Memory B cell (primary cell): ENCODE data around the gene ABCC1.
"Not testable (repeated sequence)": the region's sequence is repeated elsewhere in the genome, so short reads cannot be mapped to it uniquely, and the experiment has no call there.

ENCODE experiments used
- ATAC-seq: fragments of 150-1000 bp; cut with Tn5 transposase; 2 replicates; pipeline ENCODE4 v1.10.0; 2021; ENCODE audit warnings: low read depth, mild to moderate bottlenecking, moderate library complexity
- DNase-seq, 2 donors: peaks; one replicate each; pipeline ENCODE4 v3.0.0; 2022; ENCODE audit warnings: low spot score in 2 of 2
- H3K27ac Mint-ChIP-seq: one replicate; pipeline ENCODE4 v1.8.0; 2022; ENCODE audit warnings: mild to moderate bottlenecking, moderate library complexity, mixed read lengths
- H3K27me3 Mint-ChIP-seq: one replicate; pipeline ENCODE4 v1.8.0; 2022; ENCODE audit warnings: mixed read lengths
- H3K36me3 Mint-ChIP-seq: one replicate; pipeline ENCODE4 v1.8.0; 2022; ENCODE audit warnings: mild to moderate bottlenecking, mixed read lengths
- H3K4me1 Mint-ChIP-seq: one replicate; pipeline ENCODE4 v1.8.0; 2022; ENCODE audit warnings: mixed read lengths
- H3K4me3 Mint-ChIP-seq: one replicate; pipeline ENCODE4 v1.8.0; 2022; ENCODE audit warnings: mild to moderate bottlenecking, moderate library complexity, mixed read lengths
- H3K9me3 Mint-ChIP-seq: one replicate; pipeline ENCODE4 v1.8.0; 2022; ENCODE audit warnings: mixed read lengths

The ABCC1 gene

DNA sequence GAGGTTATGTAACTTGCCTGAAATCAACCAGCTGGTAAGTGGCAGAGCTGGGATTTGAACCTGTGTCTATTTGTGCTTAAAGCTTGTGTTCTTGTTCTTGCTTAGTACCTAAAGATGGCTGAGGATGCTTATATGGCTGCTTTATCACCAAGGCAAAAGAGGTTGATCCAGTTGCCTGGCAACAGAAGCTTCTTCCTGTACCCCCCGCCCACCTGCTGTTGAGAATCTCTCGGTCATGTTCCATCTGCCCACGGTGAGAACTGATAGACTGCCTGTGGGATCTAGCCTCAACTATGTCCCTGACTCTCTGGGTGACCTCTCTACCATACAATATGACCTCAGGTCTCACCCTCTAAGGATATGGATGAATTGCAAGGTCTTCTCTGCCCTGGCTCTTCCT is 213.2 kb downstream of the ABCC1 start:
- DNase-seq (no peak), ATAC-seq (no peak)
- Mint-ChIP-seq H3K27me3 (peaks cover 12% of the 10 kb centered on the region), H3K36me3 (peaks cover 6% of the 10 kb centered on the region), H3K27ac (no peak overlapping the region), H3K4me1 (no peaks in the 10 kb centered on the region), H3K4me3 (no peak overlapping the region), H3K9me3 (peaks cover 11% of the 10 kb centered on the region)

DNA sequence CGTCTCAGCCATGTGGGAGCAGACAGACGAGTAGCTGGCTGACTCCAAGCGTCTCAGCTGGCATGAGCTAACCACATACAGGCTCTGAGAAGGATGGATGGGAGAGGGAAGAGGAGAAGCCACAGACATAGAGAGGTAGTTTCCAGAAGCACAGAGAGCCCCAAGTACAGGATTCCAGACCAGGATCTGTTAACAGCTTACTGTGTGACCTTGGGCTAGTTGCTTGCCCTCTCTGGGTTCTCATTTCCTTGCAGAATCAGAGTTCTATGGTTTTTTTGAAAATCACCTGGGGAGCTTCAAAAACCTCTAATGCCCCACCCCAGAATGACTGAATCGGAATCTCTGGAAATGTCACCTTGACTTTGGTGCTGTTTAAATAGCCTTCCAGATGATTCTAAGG is 213.7 kb downstream of the ABCC1 start:
- Mint-ChIP-seq H3K9me3 (peaks cover 11% of the 10 kb centered on the region), H3K27ac (no peak overlapping the region), H3K27me3 (peaks cover 12% of the 10 kb centered on the region), H3K4me3 (no peak overlapping the region), H3K36me3 (peaks cover 6% of the 10 kb centered on the region), H3K4me1 (no peaks in the 10 kb centered on the region)
- DNase-seq (no peak), ATAC-seq (no peak)

DNA sequence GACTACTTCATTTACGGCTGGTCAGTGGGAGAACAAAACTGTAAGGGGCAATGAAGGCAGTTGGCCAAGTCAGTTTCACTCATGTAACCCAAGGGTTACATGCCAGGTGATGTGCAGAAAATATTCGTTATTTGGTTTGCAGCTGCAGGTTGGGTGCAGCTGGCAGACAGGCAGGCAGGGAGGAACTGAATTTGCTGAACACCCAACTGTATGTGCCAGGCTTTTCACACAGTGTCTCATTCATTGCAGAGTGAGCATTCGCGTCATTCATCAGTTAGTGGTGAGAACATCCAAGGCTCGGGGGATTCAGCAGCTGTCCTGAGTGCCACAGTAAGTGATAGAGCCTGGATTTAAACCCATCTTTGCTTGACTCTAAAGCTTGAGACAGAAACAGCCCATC is 214.2 kb downstream of the ABCC1 start:
- Mint-ChIP-seq H3K27ac (no peak overlapping the region), H3K4me3 (no peak overlapping the region), H3K27me3 (peaks cover 9% of the 10 kb centered on the region), H3K36me3 (peaks cover 2% of the 10 kb centered on the region), H3K4me1 (no peaks in the 10 kb centered on the region), H3K9me3 (peaks cover 6% of the 10 kb centered on the region)
- ATAC-seq (no peak), DNase-seq (no peak)

DNA sequence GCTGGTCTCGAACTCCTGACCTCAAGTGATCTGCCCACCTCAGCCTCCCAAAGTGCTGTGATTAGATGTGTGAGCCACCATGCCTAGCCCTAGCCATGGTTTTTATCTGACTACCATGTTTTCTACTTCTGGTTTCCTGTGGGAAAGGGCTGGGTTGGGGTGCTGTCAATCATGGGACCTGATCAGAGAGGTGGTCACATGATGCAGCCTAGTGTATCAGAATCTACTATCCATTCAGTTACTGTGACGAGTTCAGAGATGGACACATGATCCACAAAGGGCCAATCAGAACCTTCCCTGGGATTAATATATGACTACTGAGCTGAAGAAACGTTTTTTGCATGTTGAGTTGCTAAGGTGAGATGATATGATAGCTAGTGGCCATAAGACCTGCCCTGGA is 214.8 kb downstream of the ABCC1 start:
- H3K36me3 Mint-ChIP-seq = peaks cover 2% of the 10 kb centered on the region
- no peak overlapping the region for H3K4me3 Mint-ChIP-seq
- H3K27me3 Mint-ChIP-seq = peaks cover 12% of the 10 kb centered on the region
- ATAC-seq (no peak), DNase-seq (no peak)
- peaks cover 5% of the 10 kb centered on the region for H3K9me3 Mint-ChIP-seq
- H3K4me1 Mint-ChIP-seq = no peaks in the 10 kb centered on the region
- H3K27ac Mint-ChIP-seq = no peak overlapping the region

DNA sequence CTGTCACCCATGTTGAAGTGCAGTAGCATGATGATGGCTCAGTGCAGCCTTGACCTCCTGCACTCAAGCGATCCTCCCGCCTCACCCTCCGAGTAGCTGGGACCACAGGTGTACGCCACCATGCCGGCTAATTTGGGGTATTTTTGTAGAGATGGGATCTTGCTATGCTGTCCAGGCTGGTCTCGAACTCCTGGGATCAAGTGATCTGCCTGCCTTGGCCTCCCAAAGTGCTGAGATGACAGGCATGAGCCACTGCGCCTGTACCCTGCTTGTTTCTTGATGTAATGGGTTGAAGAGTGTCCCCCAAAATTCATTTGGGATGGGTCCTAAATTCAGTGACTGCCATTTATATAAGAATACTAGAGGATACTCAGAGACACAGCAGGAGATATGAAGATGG is 216.7 kb downstream of the ABCC1 start:
- peaks cover 12% of the 10 kb centered on the region for H3K27me3 Mint-ChIP-seq
- no peaks in the 10 kb centered on the region for H3K4me1 Mint-ChIP-seq
- peaks cover 2% of the 10 kb centered on the region for H3K9me3 Mint-ChIP-seq
- ATAC-seq = no peak
- DNase-seq = no peak
- no peak overlapping the region for H3K27ac Mint-ChIP-seq
- no peak overlapping the region for H3K4me3 Mint-ChIP-seq
- no peaks in the 10 kb centered on the region for H3K36me3 Mint-ChIP-seq

DNA sequence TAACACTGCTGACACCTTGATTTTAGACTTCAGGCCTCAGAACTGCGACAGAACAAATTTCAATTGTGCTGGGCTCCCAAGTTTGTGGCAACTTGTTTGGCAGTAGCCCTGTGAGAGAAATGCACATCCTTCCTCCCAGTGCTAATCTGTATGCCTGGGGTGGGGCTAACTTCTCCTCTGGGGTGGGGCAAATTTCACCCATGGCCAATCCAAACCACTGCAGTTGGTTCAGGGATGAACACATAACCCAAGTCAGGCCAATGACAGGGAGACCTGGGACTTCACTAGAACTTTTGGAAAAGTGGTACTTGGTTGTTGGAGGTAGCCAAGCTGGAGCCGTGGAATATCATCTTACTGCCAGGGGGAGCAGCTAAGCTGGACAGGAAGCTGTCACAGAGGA is 217.5 kb downstream of the ABCC1 start:
- Mint-ChIP-seq H3K4me1 (no peaks in the 10 kb centered on the region), H3K27me3 (peaks cover 11% of the 10 kb centered on the region), H3K27ac (no peak overlapping the region), H3K4me3 (no peak overlapping the region), H3K36me3 (no peaks in the 10 kb centered on the region), H3K9me3 (peaks cover under 1% of the 10 kb centered on the region)
- no peak for DNase-seq
- no peak for ATAC-seq

DNA sequence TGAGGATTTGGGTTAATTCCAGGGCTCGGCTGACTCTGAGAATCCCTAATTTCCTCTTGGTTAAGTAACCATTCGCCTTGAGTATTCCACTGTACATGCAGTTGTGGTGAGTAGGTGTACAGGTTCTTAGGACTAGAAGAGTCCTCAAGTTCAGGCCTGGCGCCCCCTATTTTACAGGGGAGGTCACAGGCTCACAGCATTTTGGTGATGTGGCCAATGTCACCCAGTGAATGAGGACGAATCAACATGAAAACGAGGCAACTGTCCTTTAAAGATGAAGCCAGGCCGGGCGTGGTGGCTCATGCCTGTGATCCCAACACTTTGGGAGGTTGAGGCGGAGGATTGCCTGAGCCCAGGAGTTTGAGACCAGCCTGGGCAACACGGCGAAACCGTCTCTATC is 218.5 kb downstream of the ABCC1 start:
- H3K4me1 Mint-ChIP-seq = no peaks in the 10 kb centered on the region
- H3K27me3 Mint-ChIP-seq = peaks cover 10% of the 10 kb centered on the region
- DNase-seq (no peak), ATAC-seq (no peak)
- H3K4me3 Mint-ChIP-seq = no peak overlapping the region
- H3K36me3 Mint-ChIP-seq = no peaks in the 10 kb centered on the region
- H3K27ac Mint-ChIP-seq = no peak overlapping the region
- no peaks in the 10 kb centered on the region for H3K9me3 Mint-ChIP-seq

DNA sequence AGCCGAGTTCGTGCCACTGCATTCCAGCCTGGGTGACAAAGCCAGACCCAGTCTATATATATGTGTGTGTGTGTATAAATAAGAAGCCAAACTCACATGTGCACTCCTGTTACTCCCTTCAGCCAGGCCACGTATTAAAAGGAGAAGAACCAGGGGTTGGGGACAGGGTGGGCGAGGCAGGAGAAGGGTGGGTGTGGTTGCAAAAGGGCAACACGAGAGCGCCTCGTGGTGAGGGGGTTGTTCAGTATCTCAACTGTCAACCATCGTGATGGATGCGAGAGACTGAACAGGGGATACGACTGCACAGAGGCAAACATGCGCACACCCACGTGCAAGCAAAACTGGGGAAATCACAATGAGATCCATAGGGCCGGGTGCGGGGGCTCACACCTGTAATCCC is 219.0 kb downstream of the ABCC1 start:
- H3K27ac Mint-ChIP-seq = no peak overlapping the region
- ATAC-seq = no peak
- H3K36me3 Mint-ChIP-seq = no peaks in the 10 kb centered on the region
- H3K4me3 Mint-ChIP-seq = no peak overlapping the region
- no peaks in the 10 kb centered on the region for H3K9me3 Mint-ChIP-seq
- H3K4me1 Mint-ChIP-seq = no peaks in the 10 kb centered on the region
- peaks cover 10% of the 10 kb centered on the region for H3K27me3 Mint-ChIP-seq
- DNase-seq = no peak

DNA sequence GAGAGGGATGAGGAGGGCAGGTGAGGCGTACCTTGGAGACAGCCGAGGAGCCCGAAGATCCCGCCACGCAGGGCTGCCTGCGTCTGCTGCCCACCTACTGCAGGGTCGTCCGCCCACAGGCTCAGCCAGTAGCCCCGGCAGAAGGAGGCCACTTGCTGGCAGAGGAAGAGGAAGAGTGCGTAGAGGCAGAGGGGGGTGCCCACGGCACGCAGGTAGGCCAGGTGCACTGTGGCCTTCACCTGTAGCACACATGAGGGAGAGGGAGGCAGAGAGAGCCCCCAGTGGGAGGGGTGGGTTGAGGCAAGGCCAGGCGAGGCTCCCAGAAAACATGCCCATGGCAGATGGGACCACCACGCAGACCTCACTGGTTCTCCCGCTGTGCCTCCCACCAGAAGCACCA is 220.2 kb downstream of the ABCC1 start:
- Mint-ChIP-seq H3K27ac (no peak overlapping the region), H3K4me1 (no peaks in the 10 kb centered on the region), H3K9me3 (no peaks in the 10 kb centered on the region), H3K4me3 (no peak overlapping the region), H3K36me3 (no peaks in the 10 kb centered on the region), H3K27me3 (peaks cover 6% of the 10 kb centered on the region)
- no peak for ATAC-seq
- no peak for DNase-seq

DNA sequence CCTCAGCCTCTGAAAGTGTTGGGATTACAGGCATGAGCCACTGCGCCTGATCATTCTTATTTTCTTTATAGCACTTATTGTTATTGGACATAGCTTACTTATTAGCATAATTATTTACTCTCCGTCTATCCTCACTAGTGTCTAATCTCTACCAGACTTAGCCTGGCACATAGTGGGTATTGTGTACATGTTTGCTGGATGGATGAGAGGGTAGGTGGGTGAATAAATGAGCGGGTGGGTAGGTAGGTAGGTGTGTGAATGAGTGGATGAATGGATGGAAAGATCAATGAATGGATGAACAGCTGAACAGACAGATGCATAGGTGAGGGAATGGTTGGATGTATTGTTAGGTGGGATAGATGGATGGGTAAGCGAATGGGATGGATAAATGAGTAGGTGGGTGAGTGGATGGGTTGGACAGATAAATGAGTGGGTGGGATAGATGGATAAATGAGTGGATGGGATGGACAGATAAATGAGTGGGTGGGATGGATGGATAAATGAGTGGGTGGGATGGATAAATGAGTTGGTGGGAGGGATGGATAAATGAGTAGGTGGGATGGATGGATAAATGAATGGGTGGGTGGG is 222.0 kb downstream of the ABCC1 start:
- peaks cover 4% of the 10 kb centered on the region for H3K36me3 Mint-ChIP-seq
- DNase-seq (no peak), ATAC-seq (no peak)
- H3K4me1 Mint-ChIP-seq = no peaks in the 10 kb centered on the region
- no peak overlapping the region for H3K27ac Mint-ChIP-seq
- H3K27me3 Mint-ChIP-seq = peaks cover 5% of the 10 kb centered on the region
- no peaks in the 10 kb centered on the region for H3K9me3 Mint-ChIP-seq
- H3K4me3 Mint-ChIP-seq = no peak overlapping the region

DNA sequence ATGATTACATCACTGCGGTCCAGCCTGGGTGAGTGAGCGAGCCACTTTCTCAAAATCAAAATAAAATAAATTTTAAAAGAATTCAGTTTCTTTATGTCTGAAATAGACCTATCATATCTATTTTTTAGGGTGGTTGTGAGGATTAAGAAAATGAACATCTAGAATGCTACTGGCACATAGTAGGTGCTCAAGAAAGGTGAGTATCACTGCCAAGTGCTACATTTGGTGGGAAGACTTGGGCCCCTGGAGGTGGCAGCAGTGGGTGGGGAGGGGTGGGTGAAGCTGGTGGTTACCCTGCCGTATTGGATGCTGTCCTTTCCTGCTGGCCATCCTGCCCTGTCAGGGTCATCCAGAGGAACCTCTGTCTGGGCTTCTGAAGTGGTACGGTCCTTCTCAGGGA is 223.6 kb downstream of the ABCC1 start:
- H3K4me3 Mint-ChIP-seq = no peak overlapping the region
- ATAC-seq (no peak), DNase-seq (no peak)
- H3K9me3 Mint-ChIP-seq = peaks cover 2% of the 10 kb centered on the region
- H3K36me3 Mint-ChIP-seq = peaks cover 7% of the 10 kb centered on the region
- H3K4me1 Mint-ChIP-seq = no peaks in the 10 kb centered on the region
- H3K27me3 Mint-ChIP-seq = peaks cover 8% of the 10 kb centered on the region
- H3K27ac Mint-ChIP-seq = no peak overlapping the region

DNA sequence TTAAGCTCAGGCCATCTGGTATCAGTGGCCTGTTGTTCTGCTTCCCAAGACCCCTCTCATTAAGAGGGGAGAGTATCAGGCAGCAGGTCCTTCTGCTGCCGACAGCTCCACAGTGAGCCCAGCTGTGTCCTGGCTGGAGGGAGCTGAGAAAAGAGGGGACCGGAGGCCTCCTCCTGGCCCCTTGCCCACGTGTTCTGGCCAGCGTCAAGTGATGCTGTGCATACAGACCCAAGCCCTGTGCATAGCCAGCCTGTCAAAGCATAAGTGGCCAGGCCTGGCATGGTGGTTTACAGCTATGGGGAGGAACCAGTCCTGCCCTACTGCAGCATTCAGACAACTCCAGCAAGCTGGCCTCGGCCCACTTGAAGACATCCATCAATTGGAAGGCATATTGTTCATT is 225.9 kb downstream of the ABCC1 start:
- DNase-seq = no peak

DNA sequence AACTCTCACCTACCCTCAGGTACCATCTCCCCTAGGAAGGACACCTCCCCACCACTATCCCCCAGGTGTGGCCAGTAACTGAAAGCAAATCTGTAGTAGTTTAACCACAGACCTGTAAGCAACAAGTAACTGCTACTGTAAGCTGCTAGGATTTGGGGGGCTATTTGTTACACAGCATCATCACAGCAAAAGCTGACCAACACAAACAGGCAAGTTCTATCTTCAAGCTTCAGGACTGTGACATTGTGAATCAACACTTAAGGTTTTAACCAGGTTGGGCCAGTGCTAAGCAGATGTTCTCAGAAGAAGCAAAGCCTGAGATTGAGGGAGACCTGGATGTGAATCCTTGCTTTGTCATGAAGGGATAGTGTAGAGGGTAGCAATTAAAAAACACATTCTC is 226.9 kb downstream of the ABCC1 start:
- ATAC-seq (no peak), DNase-seq (no peak)
- no peaks in the 10 kb centered on the region for H3K4me1 Mint-ChIP-seq
- no peak overlapping the region for H3K4me3 Mint-ChIP-seq
- H3K9me3 Mint-ChIP-seq = peaks cover 2% of the 10 kb centered on the region
- no peak overlapping the region for H3K27ac Mint-ChIP-seq
- H3K27me3 Mint-ChIP-seq = peaks cover 8% of the 10 kb centered on the region
- H3K36me3 Mint-ChIP-seq = peaks cover 8% of the 10 kb centered on the region

More for the DNA sequence above, 225.9 kb downstream of the ABCC1 start:
- H3K4me1 Mint-ChIP-seq = no peaks in the 10 kb centered on the region
- H3K27ac Mint-ChIP-seq = no peak overlapping the region
- peaks cover 7% of the 10 kb centered on the region for H3K27me3 Mint-ChIP-seq
- ATAC-seq = no peak
- no peak overlapping the region for H3K4me3 Mint-ChIP-seq
- H3K9me3 Mint-ChIP-seq = peaks cover 2% of the 10 kb centered on the region
- H3K36me3 Mint-ChIP-seq = peaks cover 7% of the 10 kb centered on the region

DNA sequence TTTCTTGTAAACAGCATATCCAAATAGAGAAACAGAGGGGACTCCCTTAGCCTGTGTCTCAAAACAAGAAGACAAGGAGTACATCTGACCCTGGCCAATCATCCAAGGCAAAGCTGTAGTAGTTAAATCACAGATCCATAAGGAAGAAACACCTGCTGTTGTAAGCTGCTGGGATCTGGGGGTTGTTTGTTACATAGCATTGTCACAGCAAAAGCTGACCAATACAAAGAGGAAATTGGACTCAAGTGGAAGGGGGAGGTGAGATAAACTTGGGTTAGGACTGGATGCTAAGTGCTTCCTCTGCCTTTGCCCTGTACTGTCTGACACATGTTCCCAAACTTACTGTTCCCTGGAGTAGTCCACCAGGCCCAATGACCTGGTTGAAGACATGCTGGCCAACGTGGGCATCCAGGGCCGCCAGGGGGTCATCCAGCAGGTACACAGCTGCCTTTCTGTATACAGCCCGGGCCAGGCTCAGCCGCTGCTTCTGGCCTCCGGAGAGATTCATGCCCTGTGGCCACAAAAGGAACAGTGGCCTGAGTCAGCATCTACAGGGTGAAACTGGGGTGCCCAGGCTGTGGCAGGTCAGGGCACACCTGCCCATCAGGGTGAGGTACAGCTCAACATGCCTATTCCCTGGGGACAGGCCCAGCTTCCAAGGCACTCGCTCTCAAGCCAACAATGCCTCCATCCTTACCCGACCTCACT is 229.2 kb downstream of the ABCC1 start:
- peaks cover 2% of the 10 kb centered on the region for H3K9me3 Mint-ChIP-seq
- no peak overlapping the region for H3K4me3 Mint-ChIP-seq
- H3K36me3 Mint-ChIP-seq = peaks cover 8% of the 10 kb centered on the region
- no peaks in the 10 kb centered on the region for H3K4me1 Mint-ChIP-seq
- ATAC-seq (no peak), DNase-seq (no peak)
- H3K27ac Mint-ChIP-seq = no peak overlapping the region
- H3K27me3 Mint-ChIP-seq = peaks cover 10% of the 10 kb centered on the region

DNA sequence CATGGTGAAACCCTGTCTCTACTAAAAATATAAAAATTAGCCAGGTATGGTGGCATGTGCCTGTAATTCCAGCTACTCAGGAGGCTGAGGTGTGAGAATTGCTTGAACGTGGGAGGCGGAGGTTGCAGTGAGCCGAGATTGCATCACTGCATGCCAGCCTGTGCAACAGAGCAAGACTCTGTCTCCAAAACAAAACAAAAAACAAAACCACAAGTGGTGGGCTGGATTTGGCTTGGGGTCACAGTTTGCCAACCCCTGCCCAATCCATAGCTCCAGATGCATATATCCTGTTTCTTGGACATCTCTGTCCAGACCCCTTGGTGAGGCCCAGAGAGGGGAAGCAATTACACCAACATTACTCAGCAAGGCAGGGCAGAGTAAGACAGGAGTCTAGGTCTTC is 232.3 kb downstream of the ABCC1 start:
- not testable (repeated sequence) for H3K4me1 Mint-ChIP-seq, H3K9me3 Mint-ChIP-seq, H3K27ac Mint-ChIP-seq, ATAC-seq, H3K36me3 Mint-ChIP-seq, H3K4me3 Mint-ChIP-seq, DNase-seq
- peaks cover 12% of the 10 kb centered on the region for H3K27me3 Mint-ChIP-seq
